ENCODE data around the gene NTN1.
A peak's percentile ranks its signal among the peaks of the same experiment; 100 is the strongest.

NTN1 gene

GRCh38 chr17:9218064-9218635, 196.8 kb downstream of the NTN1 start:
- no peak for DNase-seq (ENCODE audit: low read depth)

DNA sequence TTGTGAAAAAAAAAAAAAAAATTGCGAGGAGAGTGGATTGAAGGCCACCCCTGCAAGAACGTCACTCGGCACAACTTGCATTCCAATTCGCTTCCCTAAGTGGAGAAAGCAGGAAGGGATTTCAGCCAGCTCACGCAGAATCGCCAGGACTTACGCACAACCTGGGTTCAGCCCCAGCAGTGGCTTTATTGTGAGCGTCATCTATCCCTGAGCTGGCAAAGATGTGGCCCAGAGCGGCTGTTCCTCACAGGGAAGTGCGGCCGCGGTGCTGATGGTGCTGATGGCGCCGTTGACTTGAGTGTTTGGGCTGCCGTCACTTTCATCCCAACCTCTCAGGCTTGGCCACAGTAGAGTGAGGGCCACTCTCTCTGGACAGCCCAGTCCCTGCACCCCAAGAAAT, 197.6 kb downstream of the NTN1 start:
- DNase-seq (ENCODE audit: low read depth): no peak

- DNase-seq (ENCODE audit: low read depth): no peak
Measured at GRCh38 chr17:9219631-9220397, 198.5 kb downstream of the NTN1 start.

- DNase-seq (ENCODE audit: low read depth): no peak
Measured at GRCh38 chr17:9220398-9221146, 199.3 kb downstream of the NTN1 start.

DNA sequence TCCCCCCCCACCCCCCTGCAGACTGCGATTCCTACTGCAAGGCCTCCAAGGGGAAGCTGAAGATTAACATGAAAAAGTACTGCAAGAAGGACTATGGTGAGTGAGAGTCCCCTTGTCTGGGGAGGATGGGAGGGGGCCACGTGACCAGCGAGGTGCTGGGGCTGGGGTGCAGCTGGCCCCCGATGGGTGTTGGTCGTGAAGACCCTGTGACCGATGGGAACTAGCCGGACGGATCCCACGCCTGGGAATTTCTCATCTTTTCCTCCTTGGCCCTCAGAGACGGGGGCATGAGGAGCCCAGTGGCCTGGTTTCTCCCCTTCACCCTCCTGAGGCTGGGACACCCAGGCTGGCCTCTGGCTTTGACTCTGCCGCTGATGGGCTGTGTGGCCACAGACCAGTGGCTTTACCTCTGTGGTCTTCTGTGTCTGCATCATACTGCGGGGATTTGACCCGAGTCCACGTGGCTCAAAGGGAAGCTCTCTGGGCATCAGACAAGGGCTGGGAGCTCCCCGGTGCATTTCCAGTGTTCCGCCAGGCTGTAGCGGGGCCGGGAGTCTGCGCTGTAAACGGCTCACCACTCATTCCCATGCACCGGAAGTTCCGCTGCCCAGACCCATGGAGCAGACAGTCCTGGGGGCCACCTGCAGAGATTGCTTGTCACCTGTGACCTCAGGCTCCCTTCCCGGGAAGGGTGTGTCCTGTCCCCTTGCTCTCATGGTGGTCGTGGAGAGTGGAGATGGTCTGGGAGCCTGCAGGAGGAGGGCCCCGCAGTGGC, 200.0 kb downstream of the NTN1 start:
- DNase-seq (ENCODE audit: low read depth): no peak

GRCh38 chr17:9221922-9222180, 200.5 kb downstream of the NTN1 start:
- DNase-seq (ENCODE audit: low read depth): no peak

GRCh38 chr17:9223531-9223930, 202.2 kb downstream of the NTN1 start:
- DNase-seq (ENCODE audit: low read depth): no peak

DNA sequence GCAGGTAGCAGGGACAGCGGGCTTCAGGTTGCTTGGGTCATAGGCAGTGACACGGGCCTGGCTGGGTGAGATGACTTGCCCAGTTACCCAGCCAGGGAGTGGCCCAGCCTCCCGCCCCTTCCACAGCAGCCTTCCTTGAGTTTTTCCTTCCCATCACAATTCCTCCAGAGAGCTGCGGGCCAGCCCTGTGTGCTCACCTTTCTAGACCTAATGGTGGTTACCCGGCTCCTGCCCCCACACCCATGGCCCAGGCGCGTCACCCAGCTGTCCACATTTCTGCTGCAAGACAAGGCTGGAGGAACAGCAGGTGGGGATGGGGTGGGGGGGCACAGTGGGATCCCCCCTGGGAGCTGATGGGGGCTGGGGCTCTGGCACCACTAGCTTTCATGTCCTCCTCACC, 203.2 kb downstream of the NTN1 start:
- no peak for DNase-seq (ENCODE audit: low read depth)

DNA sequence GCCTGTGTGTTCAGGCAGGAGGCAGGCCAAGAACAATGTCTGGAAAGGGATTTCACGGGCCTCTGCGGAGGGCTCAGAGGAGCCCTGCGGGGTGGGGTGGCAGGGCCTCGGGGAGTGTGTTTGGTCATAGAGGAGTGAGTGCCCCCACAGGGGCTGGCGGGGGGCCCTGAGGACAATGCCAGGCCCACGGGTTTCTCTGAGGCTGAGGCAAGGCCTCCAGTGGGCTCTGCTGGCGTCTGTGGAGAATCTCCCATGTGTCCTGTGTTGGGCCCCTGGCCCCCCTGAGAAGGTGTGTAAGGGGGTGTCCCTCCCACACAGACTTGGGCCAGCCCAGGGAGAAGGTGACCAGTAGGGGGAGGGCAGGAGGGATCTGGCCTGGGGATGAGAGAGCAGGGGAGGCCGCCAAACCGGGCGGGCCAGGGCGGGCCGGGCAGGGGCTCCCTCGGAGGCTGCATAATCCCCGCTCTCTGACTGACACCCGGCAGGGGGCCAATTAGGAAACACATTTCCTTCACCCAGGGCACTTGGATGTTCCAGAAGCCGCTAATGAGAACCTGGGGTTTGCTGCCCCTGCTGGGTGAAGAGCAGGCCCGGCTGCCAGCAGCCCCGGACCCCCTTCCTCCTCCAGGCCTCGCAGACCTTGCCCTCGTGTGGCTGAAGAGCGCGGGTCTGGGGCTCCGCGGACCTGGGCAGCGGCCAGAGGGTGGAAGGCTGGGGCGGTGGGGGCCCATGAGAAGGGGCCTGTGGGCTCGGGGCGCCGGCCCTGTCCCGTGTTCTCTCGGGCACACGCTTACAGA, 204.2 kb downstream of the NTN1 start:
- DNase-seq (ENCODE audit: low read depth): no peak

- no peak for DNase-seq (ENCODE audit: low read depth)
Measured at GRCh38 chr17:9226130-9226793, 205.0 kb downstream of the NTN1 start.

DNA sequence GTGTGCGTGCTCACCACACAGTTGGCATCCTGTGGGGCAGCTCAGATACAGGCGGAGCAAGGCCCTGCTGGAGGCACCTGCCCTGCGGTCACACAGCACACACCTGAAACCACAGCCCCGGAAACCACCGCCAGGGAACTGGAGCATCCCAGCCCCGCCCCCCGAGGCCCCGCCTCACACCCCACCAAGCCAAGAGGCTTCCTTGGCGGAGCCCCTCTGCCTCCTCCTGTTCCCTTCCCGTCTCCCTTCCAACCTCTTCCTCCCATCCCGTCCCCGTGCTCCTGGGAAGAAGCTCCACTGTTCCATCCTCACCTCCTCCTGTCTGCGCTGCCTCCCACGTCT, 205.5 kb downstream of the NTN1 start:
- no peak for DNase-seq (ENCODE audit: low read depth)

GRCh38 chr17:9227819-9228407, 206.6 kb downstream of the NTN1 start:
- no peak for DNase-seq (ENCODE audit: low read depth)

GRCh38 chr17:9228408-9229159, 207.3 kb downstream of the NTN1 start:
- peak; percentile 49 for DNase-seq (ENCODE audit: low read depth)

- no peak for DNase-seq (ENCODE audit: low read depth)
Measured at GRCh38 chr17:9229160-9229825, 208.0 kb downstream of the NTN1 start.

- no peak for DNase-seq (ENCODE audit: low read depth)
Measured at GRCh38 chr17:9229826-9230201, 208.5 kb downstream of the NTN1 start.

DNA sequence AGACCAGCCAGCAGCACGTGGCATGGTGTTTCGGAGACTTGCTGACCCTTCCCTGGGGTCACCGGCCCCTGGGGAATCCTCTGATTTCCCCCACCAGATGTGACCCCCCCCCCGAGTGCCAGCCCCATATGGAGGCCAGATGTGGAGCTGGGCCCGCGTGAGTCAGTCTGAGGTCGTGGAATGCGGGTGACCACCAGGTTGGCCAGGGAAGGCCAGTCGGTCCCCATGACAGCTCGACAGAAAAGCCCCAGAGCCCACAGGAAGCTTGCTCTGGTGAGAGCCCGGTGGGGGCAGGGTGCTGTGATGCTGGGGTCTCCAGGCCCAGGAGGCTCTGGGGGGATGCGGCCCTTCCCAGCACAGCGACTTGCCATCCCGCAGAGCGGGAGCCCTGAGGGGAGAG, 209.0 kb downstream of the NTN1 start:
- DNase-seq (ENCODE audit: low read depth): no peak

DNA sequence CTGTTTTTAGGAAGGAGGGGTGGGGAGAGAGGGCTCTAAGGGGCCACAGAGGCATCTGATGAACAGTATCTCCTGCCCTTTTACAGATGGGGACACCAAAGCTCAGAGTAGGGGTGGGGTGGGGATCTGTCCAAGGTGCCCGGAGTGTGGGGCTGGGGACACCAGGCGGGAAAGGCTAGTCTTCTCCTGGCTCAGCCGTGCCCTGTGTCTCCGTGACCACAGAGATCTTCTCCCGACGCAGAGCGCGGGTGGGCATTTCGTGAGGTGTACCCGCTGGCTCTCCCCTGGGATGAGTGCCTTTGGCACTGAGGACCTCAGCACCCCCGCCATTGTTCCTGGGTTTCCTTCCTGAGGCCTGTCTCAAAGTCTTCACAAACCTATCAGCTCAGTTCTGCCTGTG, 209.6 kb downstream of the NTN1 start:
- DNase-seq (ENCODE audit: low read depth): no peak

DNA sequence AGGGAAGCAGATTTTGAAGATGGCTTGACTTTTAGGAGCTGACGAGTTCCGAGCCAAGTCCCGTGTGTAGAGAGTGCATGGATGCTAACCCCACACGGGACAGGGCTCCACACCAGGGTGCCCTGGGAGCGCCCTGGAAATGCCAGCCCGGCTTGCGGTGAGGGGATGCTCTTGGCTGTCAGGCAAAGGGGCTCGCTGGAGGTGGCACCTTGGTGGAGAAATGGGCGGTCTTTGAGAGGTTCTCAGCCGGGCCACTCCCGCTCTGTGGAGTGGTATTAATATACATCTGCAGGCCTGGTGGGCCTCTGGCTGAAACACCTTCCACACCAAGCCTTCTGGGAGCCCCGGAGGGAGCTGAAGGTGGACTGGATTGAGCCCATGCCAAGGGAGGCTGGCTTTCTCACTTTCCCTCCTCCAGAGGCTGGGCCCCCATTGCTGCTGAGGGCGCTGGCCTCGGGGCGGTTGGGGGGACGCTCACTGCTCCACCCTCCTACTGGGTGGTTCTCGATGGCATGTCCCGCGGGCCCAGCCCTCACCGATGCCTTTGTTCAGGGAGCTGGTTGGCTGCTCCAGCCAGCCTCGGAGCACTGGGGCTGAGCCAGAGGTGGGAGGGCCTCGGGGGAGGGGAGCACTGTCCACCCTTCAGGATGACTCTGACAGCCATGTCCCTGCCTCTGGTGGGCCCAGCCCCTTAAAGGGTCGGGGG, 210.3 kb downstream of the NTN1 start:
- no peak for DNase-seq (ENCODE audit: low read depth)

- no peak for DNase-seq (ENCODE audit: low read depth)
Measured at GRCh38 chr17:9232155-9232475, 210.8 kb downstream of the NTN1 start.

Measured in amniotic epithelial cell (primary cell).